SK-N-MC (cell line): ENCODE measurements around the gene PRX.

Source experiments
- EZH2 ChIP-seq: fragments of 200-600 bp; sonication (generic); IDR thresholded peaks from one replicate; pipeline ENCODE4 v1.6.1; 2017; ENCODE audit warnings: antibody characterized with exemption
- POLR2AphosphoS5 ChIP-seq: IDR thresholded peaks from 2 replicates; pipeline ENCODE4 v1.6.1; 2012; ENCODE audit warnings: mild to moderate bottlenecking, low read depth, low read length, borderline replicate concordance

GRCh38 chr19:40394816-40395210 is 18.4 kb downstream of the PRX start:
- TF ChIP-seq POLR2AphosphoS5 (no peak), EZH2 (no peak)
